NCI-H2196 treated with DMSO at 0.1 percent for 48 hours (cell line): ENCODE data around the gene IL1RAPL1.

Experiments
- DNase-seq: peaks from one replicate; lab custom pipeline; 2025; ENCODE audit not compliant: unreplicated experiment; lab: John Stamatoyannopoulos, UW

Gene IL1RAPL1

DNA sequence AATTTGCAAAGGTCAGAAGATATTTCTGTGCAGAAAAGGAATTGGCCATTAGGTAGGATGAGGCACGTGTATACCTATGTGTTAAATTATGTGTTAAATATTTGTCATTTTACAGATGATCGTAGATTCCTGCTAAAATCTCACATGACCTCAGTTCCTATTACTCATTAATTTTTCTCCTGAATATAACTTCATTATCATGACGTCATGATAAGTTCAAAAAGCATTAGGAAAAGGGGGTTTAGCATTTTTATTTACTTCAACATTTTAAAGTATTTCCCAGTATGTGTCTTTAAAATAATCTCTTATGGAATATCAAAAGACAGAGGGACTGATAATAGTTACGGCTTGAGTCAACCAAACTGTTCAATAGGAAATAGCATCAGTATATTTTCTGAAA lies 372.8 kb downstream of the IL1RAPL1 start:
- no peak for DNase-seq

- DNase-seq, result no peak
These were observed 379.1 kb downstream of the IL1RAPL1 start for GRCh38 chrX:28966331-28966730.

DNA sequence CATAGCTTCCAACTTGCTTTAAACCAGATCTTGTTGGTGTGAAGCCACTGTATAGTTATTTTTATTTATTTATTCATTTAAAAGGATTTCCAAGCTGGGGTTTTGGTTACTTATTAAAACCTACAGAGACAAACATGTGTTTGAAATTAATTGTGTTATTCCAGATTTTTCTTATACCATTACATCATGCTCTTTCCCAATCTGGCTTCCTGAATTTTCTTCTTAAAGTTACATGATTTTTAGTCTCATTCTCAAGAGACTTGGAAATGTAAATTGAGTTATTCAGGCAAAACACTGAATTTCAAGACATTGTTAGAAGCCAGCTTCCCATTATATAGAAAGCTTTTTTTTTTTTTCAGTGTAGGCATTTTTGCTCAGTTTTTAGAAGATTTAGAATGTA lies 381.9 kb downstream of the IL1RAPL1 start:
- DNase-seq, result no peak

- no peak for DNase-seq
These were observed 392.6 kb downstream of the IL1RAPL1 start for GRCh38 chrX:28979877-28980276.

- no peak for DNase-seq
These were observed 394.7 kb downstream of the IL1RAPL1 start for GRCh38 chrX:28981952-28982351.

GRCh38 chrX:28988246-28988645 lies 401.0 kb downstream of the IL1RAPL1 start:
- no peak for DNase-seq

GRCh38 chrX:28997706-28998463 lies 410.6 kb downstream of the IL1RAPL1 start:
- DNase-seq, result no peak

DNA sequence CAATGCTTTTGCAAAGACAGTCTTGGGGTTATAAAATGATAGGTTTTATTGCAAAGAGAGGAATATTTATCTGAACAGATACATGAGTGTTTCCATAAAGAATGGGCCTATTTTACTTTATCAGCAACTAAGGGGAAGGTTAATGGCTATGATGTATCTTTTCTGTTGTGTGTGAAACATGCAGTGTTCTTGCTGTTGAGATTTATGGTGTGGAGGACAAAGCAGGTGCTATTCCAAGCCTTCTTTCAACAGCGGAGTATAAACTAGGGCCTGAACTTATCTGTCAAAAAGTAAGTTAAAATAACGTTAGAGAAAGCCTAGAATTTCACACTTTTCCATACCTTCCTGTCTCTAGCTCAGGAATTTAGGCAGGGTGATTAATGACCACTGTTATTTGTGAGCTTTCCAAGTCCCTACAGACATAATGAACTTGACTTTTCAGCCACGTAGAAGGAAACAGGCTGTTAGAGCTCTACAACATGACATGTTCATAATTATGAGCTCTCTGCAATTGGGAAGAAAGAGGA lies 411.4 kb downstream of the IL1RAPL1 start:
- no peak for DNase-seq

DNA sequence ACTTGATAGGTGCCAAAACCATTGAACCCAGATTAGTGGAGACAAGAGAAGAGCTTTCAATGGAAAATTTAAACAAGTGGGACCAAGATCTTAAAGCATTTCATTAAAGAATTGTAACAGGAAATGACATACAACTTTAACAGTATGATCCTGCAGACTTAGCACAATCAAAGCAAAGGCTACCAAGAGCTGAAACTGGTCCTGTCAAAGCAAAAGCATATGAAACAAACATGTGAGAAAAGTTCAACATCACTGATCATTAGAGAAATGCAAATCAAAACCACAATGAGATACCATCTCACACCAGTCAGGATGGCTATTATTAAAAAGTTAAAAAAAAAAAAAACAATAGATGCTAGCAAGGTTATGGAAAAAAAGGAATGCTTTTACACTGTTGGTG lies 425.6 kb downstream of the IL1RAPL1 start:
- DNase-seq, result no peak

- no peak for DNase-seq
These were observed 436.0 kb downstream of the IL1RAPL1 start for GRCh38 chrX:29023207-29023606.

GRCh38 chrX:29024871-29025270 lies 437.6 kb downstream of the IL1RAPL1 start:
- DNase-seq, result no peak

GRCh38 chrX:29039501-29039900 lies 452.3 kb downstream of the IL1RAPL1 start:
- DNase-seq, result no peak

DNA sequence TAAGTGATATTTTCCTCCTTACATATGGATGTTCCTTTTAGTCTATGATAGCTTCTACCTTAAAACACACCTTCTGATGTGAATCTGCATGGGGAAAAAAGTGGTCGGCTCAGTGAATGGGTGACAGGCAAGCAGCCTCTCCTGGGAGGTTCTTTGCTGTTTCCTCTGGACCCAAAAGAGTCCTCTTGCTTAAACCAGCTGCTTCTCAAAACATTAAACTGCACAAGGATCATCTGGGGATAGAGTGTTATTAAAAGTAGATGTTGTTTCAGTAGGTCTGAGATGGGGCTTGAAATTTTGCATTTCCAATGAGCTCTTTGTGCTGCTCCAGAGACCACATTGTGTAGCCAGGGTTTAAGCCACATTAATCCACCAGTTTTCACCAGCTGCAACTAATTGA lies 452.9 kb downstream of the IL1RAPL1 start:
- DNase-seq, result no peak

GRCh38 chrX:29042341-29042740 lies 455.1 kb downstream of the IL1RAPL1 start:
- DNase-seq, result no peak

DNA sequence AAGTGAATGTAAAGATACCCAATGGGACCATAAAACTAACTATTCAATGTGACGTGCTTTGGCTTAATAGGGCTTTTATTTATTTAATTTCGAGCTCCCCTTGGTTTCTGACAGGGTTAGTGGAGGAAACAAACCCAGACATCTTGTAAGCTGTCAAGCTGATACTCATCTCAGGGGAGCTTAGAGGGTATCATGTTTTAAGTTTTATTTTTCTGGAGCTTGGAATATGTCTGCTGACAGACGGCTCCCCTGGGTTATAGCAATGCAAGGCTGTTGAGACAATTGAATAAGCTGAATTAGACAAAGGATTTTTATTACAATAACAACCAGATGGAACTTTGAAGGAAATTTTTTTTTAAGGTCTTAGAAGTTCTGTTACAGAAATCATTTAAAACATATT lies 456.5 kb downstream of the IL1RAPL1 start:
- DNase-seq, result no peak

- DNase-seq, result no peak
These were observed 457.4 kb downstream of the IL1RAPL1 start for GRCh38 chrX:29044423-29045184.

DNA sequence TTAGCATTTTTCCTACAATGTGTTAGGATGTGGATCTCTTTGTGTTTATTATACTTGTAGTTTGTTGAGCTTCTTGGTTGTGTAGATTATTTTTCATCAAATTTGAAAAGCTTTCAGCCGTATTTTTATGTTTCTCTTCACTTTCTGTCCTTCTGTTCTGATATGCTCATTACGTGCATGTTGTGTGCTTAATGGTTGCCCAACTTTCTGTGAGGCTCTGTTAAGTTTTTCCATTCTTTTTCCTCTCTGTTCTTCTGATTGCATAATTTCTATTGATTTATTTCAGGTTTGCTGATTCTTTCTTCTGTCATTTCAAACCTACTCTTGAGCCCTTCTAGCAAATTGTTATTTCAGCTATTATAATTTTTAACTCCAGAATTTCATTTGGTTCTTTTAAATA lies 478.2 kb downstream of the IL1RAPL1 start:
- DNase-seq, result no peak

DNA sequence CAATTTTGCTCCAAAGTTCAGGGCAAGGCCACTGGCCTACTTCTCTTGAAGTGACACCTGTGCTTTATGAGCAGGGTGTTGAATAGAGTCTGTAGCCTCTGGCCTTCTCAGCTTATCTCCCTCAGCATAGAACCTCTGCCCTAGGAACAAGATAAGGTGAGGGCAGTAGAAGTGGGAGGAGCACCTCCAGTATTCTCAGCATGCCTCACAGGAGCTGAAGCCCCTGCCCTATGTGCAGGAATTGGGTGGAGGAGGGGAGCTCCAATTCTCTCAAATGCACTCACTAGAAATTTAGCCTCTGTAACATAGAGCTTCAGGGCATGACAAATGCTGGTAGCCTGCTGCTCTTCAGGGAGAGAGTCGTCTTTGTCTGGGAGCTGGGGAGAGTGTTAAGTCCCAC lies 479.3 kb downstream of the IL1RAPL1 start:
- no peak for DNase-seq

- DNase-seq, result no peak
These were observed 480.1 kb downstream of the IL1RAPL1 start for GRCh38 chrX:29067351-29067750.

DNA sequence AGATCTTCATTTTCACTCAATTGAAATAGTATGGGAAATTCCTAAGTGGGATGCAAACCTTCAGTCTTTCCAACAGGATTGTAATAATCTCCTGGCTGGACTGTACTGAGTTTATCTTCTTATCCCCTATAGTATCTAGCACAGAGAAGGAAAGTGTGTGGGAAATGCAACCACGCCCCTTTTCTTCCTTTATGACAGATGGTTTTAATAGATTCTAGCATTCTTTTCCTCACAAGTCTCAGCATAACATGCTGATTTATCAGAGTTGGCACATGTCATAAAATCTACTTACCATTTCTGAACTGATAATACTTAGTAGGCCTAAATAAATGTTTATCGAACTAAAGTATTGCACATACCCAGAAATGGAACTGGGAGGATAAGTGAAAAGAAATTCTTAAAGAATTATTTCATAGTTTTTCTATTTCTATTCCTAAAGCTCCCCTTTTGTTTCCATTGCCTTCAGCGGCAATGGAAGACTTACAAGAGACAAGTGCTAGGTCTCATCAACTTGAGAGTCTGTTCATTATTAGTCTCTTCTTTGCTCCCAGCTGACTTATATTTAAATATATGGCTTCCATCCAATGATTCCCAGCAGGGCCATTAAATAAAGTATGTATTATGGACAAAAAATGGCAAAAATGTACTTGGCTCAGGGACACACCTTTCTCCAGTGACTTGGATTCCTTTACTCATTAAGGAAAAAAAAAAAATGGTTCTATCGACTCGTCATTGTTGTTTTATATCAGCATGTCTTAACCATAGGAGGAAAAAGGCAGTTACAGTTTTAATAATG lies 484.5 kb downstream of the IL1RAPL1 start:
- no peak for DNase-seq

DNA sequence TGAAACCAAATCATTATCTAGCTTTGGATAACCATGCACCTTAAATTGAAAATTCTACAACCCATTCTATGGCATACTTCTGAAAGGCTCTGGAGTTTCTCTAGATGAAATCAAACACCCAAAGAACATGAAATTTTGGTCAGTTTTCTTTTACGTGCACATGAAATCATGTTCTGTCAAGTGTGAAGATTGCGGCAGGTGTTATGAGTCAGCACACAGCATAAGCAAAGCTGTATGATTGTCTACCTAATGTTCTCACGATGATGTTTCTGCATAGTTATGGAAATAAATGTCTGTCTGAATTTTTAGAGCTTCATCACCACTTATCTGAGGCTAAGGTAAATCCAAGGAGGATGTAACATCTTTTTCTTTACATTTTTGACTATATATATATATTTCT lies 495.3 kb downstream of the IL1RAPL1 start:
- DNase-seq, result no peak
